AG10803 (cell line): Measurements from ENCODE around the gene NBPF10.
"Not testable (repeated sequence)": the region's sequence is repeated elsewhere in the genome, so short reads cannot be mapped to it uniquely, and the experiment has no call there.

Experiments
- DNase-seq: peaks from one replicate; pipeline ENCODE4 v3.0.0; 2010; ENCODE audit warnings: low read depth
- H3K4me3 ChIP-seq: 2 replicates; pipeline ENCODE4 v1.5.1; 2011; ENCODE audit warnings: mild to moderate bottlenecking, low read length, control low read depth

Gene NBPF10, protein sequence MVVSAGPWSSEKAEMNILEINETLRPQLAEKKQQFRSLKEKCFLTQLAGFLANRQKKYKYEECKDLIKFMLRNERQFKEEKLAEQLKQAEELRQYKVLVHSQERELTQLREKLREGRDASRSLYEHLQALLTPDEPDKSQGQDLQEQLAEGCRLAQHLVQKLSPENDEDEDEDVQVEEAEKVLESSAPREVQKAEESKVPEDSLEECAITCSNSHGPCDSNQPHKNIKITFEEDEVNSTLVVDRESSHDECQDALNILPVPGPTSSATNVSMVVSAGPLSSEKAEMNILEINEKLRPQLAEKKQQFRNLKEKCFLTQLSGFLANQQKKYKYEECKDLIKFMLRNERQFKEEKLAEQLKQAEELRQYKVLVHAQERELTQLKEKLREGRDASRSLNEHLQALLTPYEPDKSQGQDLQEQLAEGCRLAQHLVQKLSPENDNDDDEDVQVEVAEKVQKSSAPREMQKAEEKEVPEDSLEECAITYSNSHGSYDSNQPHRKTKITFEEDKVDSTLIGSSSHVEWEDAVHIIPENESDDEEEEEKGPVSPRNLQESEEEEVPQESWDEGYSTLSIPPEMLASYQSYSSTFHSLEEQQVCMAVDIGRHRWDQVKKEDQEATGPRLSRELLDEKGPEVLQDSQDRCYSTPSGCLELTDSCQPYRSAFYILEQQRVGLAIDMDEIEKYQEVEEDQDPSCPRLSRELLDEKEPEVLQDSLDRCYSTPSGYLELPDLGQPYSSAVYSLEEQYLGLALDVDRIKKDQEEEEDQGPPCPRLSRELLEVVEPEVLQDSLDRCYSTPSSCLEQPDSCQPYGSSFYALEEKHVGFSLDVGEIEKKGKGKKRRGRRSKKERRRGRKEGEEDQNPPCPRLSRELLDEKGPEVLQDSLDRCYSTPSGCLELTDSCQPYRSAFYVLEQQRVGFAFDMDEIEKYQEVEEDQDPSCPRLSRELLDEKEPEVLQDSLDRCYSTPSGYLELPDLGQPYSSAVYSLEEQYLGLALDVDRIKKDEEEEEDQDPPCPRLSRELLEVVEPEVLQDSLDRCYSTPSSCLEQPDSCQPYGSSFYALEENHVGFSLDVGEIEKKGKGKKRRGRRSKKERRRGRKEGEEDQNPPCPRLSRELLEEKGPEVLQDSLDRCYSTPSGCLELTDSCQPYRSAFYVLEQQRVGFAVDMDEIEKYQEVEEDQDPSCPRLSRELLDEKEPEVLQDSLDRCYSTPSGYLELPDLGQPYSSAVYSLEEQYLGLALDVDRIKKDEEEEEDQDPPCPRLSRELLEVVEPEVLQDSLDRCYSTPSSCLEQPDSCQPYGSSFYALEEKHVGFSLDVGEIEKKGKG (N-terminal part only)

DNA sequence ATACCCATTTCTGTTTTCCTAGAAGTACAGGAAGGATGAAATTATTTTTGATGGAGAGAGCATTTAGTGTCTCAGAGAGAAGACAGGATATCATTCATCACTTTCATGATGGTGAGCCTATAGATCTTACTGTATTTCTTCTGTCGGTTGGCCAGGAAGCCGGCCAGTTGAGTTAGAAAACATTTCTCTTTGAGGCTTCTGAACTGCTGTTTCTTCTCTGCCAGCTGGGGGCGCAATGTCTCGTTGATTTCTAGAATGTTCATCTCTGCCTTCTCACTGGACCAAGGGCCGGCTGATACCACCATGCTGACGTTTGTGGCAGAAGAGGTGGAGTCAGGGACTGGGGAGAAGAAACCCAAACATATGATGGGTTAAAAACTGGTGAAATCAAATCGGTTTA is at the start of gene NBPF10:
TSS of gene NBPF10 (minus strand) at position 340 of the 400 bp plus-strand sequence. CDS start at position 305, 35 bp downstream.
- DNase-seq, H3K4me3 ChIP-seq: not testable (repeated sequence)

DNA sequence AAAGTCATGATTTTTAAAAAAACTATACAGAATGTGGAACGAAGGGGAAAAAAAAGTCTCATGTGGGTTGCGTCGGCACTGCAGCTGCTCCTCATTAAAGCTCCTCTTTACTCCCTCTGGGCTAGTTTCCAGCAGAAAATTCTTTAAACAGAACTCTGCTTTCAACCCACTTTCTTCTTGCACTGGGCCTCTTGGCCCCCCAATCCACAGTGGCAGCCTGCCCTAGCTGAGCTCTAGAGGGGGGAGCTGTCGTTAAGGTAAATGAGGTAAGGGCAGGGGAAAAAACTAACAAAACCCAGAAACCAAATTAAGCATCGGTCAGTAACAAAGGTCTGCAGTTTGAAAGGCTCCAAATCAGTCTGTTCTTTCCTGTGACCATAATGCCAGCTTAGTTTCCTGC is 29.9 kb upstream of the NBPF10 start:
- not testable (repeated sequence) for H3K4me3 ChIP-seq, DNase-seq

DNA sequence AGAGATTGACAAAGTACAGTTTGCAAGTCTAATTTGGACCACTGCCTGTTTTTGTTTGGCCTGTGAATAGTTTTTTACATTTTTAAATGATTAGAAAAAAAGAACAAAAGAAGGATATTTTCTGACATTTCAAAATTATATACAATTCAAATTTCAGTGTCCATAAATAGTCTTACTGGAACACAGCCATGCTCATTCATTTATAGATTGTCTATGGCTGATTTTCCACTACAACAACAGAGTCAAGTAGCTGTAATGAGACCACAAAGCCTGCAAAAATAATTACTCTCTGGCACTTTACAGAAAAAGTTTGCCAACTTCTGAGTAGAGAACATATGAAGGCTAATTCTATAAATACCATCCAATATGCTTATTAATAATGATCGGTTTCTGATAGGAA is 23.1 kb upstream of the NBPF10 start:
- not testable (repeated sequence) for H3K4me3 ChIP-seq, DNase-seq

DNA sequence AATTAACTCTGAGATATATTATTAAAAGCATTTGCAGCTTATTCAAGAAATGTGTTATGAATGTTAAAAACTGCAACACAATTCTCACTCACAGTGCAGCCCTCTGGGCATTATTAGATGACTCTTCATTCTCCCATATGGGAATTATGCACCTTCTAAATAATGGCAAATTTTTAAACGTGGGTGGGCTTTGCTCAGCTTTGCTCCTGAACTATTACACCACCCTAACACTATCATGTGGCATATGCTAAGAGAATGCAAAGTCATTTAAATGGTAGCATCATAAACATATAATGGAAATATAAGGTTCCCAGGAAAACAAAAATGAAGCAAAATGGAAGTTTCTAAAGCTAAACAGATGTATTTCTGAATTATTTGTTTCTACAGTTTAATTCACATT is 22.7 kb upstream of the NBPF10 start:
- DNase-seq: not testable (repeated sequence)

More for the DNA sequence above, 22.7 kb upstream of the NBPF10 start:
- H3K4me3 ChIP-seq: not testable (repeated sequence)
